ENCODE data around the gene RAD51B.

DNA sequence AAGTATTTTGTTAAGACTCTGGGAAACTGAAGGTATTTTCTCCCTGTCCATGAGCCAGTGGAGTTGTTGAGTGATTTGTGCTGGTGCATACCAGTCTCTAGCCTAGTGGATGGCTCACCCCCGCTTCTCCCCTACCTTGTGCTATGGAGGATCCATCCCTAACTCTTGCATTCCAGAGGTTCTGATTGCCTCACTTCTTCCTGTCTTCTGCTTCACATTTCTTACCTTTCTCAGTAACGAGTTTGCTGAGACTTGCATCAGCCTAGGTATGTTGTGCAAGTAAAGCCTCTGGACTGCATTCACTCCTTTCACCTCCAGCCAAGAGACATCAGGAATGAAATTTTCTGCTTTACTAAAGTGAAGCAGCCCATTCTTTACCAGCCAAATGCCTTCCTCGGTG is 581.7 kb downstream of the RAD51B start:
- TF ChIP-seq, protein P1, sequence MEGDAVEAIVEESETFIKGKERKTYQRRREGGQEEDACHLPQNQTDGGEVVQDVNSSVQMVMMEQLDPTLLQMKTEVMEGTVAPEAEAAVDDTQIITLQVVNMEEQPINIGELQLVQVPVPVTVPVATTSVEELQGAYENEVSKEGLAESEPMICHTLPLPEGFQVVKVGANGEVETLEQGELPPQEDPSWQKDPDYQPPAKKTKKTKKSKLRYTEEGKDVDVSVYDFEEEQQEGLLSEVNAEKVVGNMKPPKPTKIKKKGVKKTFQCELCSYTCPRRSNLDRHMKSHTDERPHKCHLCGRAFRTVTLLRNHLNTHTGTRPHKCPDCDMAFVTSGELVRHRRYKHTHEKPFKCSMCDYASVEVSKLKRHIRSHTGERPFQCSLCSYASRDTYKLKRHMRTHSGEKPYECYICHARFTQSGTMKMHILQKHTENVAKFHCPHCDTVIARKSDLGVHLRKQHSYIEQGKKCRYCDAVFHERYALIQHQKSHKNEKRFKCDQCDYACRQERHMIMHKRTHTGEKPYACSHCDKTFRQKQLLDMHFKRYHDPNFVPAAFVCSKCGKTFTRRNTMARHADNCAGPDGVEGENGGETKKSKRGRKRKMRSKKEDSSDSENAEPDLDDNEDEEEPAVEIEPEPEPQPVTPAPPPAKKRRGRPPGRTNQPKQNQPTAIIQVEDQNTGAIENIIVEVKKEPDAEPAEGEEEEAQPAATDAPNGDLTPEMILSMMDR (IDR thresholded peaks at IDR 0.05) = no peak
- TF ChIP-seq POLR2A (IDR thresholded peaks at IDR 0.05) = no peak
